SK-N-MC (cell line): ENCODE results near the gene AK2.

ENCODE experiments used
- EZH2 ChIP-seq: fragments of 200-600 bp; sonication (generic); IDR thresholded peaks from one replicate; pipeline ENCODE4 v1.6.1; 2017; ENCODE audit warnings: antibody characterized with exemption
- FOXP2 ChIP-seq: optimal IDR thresholded peaks from 2 replicates; pipeline ENCODE3; 2011; ENCODE audit warnings: mild to moderate bottlenecking, moderate library complexity; ENCODE audit not compliant: insufficient read depth; ENCODE audit errors: extremely low read length, control extremely low read depth

DNA sequence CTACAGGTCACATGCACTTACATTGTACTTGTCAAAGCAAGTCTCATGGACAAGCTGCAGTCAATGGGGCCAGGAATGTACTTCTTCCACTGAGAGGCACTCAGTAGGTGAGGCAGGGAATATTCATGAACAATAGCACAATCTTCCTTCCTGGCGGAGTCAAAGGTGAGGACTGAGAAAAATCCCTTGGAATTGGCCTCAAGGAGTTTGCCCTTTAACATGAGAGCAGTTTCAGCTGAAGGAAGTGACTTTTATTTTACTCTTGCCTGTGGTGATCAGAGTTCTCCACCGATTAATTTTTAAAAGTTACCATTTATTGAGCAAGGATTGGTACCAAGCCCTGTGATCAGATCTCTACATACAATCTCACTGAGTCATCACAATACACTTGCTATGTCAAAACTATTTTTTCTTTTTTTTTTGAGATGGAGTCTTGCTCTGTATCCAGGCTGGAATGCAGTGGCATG, 11.2 kb upstream of the AK2 start:
- no peak for TF ChIP-seq EZH2
- no peak for TF ChIP-seq FOXP2
